Body of pancreas (tissue), 4 donors: ENCODE data around the gene DIAPH3. TPM values are rescaled to one million over a fixed set of nuclear protein-coding genes. Genes with fewer than 3 reads are reported as not detected.
"Not testable (repeated sequence)": the region's sequence is repeated elsewhere in the genome, so short reads cannot be mapped to it uniquely, and the experiment has no call there.

Experiments
- ATAC-seq: fragments of 150-250 bp; one replicate; pipeline ENCODE4 v1.9.1; 2016
- DNase-seq, 4 donors: peaks; one replicate each; pipeline ENCODE4 v3.0.0-alpha.2; 2019
- H3K27ac ChIP-seq, 4 donors: fragments of 200-600 bp; sonication (generic); 1 replicate in 3 of 4; 2 replicates in 1 of 4; pipeline versions ENCODE4 v1.5.1 to v1.6.1; 2016 to 2019; ENCODE audit warnings: mild to moderate bottlenecking in 1 of 4, mixed read lengths in 1 of 4, moderate library complexity in 1 of 4
- H3K27me3 ChIP-seq, 2 donors: fragments of 200-600 bp; sonication (generic); one replicate each; pipeline ENCODE4 v1.6.0; 2016; ENCODE audit warnings: mild to moderate bottlenecking in 1 of 2
- H3K36me3 ChIP-seq, 2 donors: fragments of 200-600 bp; sonication (generic); replicated peaks in 1 of 2; 2 replicates each; pipeline ENCODE4 v1.5.1; 2016; ENCODE audit warnings: low read depth in 2 of 2; ENCODE audit not compliant: insufficient read depth in 1 of 2
- H3K4me1 ChIP-seq: fragments of 200-600 bp; sonication (generic); one replicate; pipeline ENCODE4 v1.6.0; 2016
- H3K4me3 ChIP-seq, 2 donors: fragments of 200-600 bp; sonication (generic); 1 replicate in 1 of 2; 2 replicates in 1 of 2; pipeline ENCODE4 v1.5.1; 2016 to 2019
- H3K9me3 ChIP-seq, 3 donors: fragments of 200-600 bp; sonication (generic); 1 replicate in 2 of 3; 2 replicates in 1 of 3; pipeline ENCODE4 v1.5.1; 2016
- CTCF ChIP-seq, 7 experiments: fragments of 450-650 bp in 4 of 7; fragments of 200-600 bp in 3 of 7; sonication (generic) in 3 of 7; IDR thresholded peaks; one replicate each; pipeline ENCODE4 v1.5.1; 2016 to 2019; ENCODE audit warnings: antibody characterized with exemption in 7 of 7
- POLR2A ChIP-seq, 3 donors: fragments of 450-650 bp; IDR thresholded peaks; one replicate each; pipeline ENCODE4 v1.6.1; 2016; ENCODE audit warnings: antibody characterized with exemption in 3 of 3, mild to moderate bottlenecking in 2 of 3
- WGBS, 2 donors: methylation state at CpG; one replicate each; pipeline ENCODE4 v1.1.5; 2017; 5-methylcytosine and 5-hydroxymethylcytosine counted together
- intact Hi-C: fragments of 100-400 bp; cut with DNase I; formaldehyde crosslinking; loops from one replicate; pipeline ENCODE4 v1.15.1; 2023
- total RNA-seq, 2 donors: library from RNA; depleted of rRNA; stranded (reverse); fragments of >200 nt; gene quantifications; one replicate each; pipeline ENCODE4 v1.1.0, GENCODE V29; 2016

DIAPH3 gene
- total RNA-seq, 2 donors from 2014 or later = 0.33 to 0.78 TPM

- no peak for TF ChIP-seq CTCF (IDR thresholded peaks at IDR 0.05)
- TF ChIP-seq POLR2A (IDR thresholded peaks at IDR 0.05) = no peak
- Histone ChIP-seq H3K9me3 (no peaks in the 10 kb centered on the region), H3K27me3 (no peaks in the 10 kb centered on the region), H3K27ac (no peak overlapping the region), H3K4me1 (no peaks in the 10 kb centered on the region), H3K36me3 (no peaks in the 10 kb centered on the region), H3K4me3 (no peak overlapping the region)
- DNase-seq = no peak
- ATAC-seq = no peak
- intact Hi-C loops = no loop called here
These were observed 37.6 kb upstream of the DIAPH3 start for GRCh38 chr13:60201286-60201685.

- ATAC-seq, intact Hi-C loops, H3K4me3 ChIP-seq, H3K27ac ChIP-seq, H3K9me3 ChIP-seq, H3K27me3 ChIP-seq, H3K36me3 ChIP-seq, H3K4me1 ChIP-seq, DNase-seq: not testable (repeated sequence)
- 41 to 50% methylated on average over 2 of the region's 2 CpGs for WGBS, 2 donors
These were observed 32.2 kb upstream of the DIAPH3 start for GRCh38 chr13:60195893-60196292.

GRCh38 chr13:60182907-60183306 lies 19.2 kb upstream of the DIAPH3 start:
- WGBS, 2 donors = 61 to 86% methylated on average over 1 of the region's 1 CpG

GRCh38 chr13:60178327-60178726 lies 14.6 kb upstream of the DIAPH3 start:
- Histone ChIP-seq H3K9me3 (no peaks in the 10 kb centered on the region), H3K4me3 (no peak overlapping the region), H3K27ac (no peak overlapping the region), H3K36me3 (no peaks in the 10 kb centered on the region), H3K27me3 (no peaks in the 10 kb centered on the region), H3K4me1 (no peaks in the 10 kb centered on the region)
- DNase-seq (no peak), ATAC-seq (no peak)
- intact Hi-C loops = no loop called here
- TF ChIP-seq POLR2A (IDR thresholded peaks at IDR 0.05) = no peak
- no peak for TF ChIP-seq CTCF (IDR thresholded peaks at IDR 0.05)
- 84 to 95% methylated on average over 1 of the region's 1 CpG for WGBS, 2 donors

More at GRCh38 chr13:60182907-60183306, 19.2 kb upstream of the DIAPH3 start:
- Histone ChIP-seq H3K27me3 (no peaks in the 10 kb centered on the region), H3K4me1 (no peaks in the 10 kb centered on the region), H3K36me3 (no peaks in the 10 kb centered on the region), H3K4me3 (no peak overlapping the region), H3K9me3 (no peaks in the 10 kb centered on the region), H3K27ac (no peak overlapping the region)
- ATAC-seq (no peak), DNase-seq (no peak)
- intact Hi-C loops = no loop called here
- TF ChIP-seq POLR2A (IDR thresholded peaks at IDR 0.05) = no peak
- TF ChIP-seq CTCF (IDR thresholded peaks at IDR 0.05) = no peak

- H3K4me1 ChIP-seq = no peaks in the 10 kb centered on the region
- no peak overlapping the region for H3K27ac ChIP-seq
- DNase-seq (no peak), ATAC-seq (no peak)
- no peaks in the 10 kb centered on the region for H3K36me3 ChIP-seq
- no peaks in the 10 kb centered on the region for H3K27me3 ChIP-seq
- H3K4me3 ChIP-seq = no peak overlapping the region
- TF ChIP-seq POLR2A (IDR thresholded peaks at IDR 0.05) (no peak), CTCF (IDR thresholded peaks at IDR 0.05) (no peak)
- H3K9me3 ChIP-seq = no peaks in the 10 kb centered on the region
- intact Hi-C loops = no loop called here
- 72 to 75% methylated on average over 5 of the region's 5 CpGs for WGBS, 2 donors
These were observed 11.8 kb upstream of the DIAPH3 start for GRCh38 chr13:60175571-60175970.
